GM10266 (cell line): ENCODE results near the gene CRYBB2.
"Not testable (repeated sequence)": the region's sequence is repeated elsewhere in the genome, so short reads cannot be mapped to it uniquely, and the experiment has no call there.

ENCODE experiments used
- DNase-seq: peaks from one replicate; pipeline ENCODE4 v3.0.0; 2012; ENCODE audit errors: extremely low spot score
- TF ChIP-seq, protein P1 (sequence below): IDR thresholded peaks from 2 replicates; pipeline ENCODE4 v1.5.1; 2012; ENCODE audit warnings: mild to moderate bottlenecking, low read depth; ENCODE audit not compliant: control insufficient read depth, insufficient read depth; ENCODE audit errors: missing control alignments

Gene CRYBB2

GRCh38 chr22:25177226-25177625, 42.2 kb upstream of the CRYBB2 start:
- DNase-seq = no peak
- TF ChIP-seq, protein P1, sequence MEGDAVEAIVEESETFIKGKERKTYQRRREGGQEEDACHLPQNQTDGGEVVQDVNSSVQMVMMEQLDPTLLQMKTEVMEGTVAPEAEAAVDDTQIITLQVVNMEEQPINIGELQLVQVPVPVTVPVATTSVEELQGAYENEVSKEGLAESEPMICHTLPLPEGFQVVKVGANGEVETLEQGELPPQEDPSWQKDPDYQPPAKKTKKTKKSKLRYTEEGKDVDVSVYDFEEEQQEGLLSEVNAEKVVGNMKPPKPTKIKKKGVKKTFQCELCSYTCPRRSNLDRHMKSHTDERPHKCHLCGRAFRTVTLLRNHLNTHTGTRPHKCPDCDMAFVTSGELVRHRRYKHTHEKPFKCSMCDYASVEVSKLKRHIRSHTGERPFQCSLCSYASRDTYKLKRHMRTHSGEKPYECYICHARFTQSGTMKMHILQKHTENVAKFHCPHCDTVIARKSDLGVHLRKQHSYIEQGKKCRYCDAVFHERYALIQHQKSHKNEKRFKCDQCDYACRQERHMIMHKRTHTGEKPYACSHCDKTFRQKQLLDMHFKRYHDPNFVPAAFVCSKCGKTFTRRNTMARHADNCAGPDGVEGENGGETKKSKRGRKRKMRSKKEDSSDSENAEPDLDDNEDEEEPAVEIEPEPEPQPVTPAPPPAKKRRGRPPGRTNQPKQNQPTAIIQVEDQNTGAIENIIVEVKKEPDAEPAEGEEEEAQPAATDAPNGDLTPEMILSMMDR = no peak

DNA sequence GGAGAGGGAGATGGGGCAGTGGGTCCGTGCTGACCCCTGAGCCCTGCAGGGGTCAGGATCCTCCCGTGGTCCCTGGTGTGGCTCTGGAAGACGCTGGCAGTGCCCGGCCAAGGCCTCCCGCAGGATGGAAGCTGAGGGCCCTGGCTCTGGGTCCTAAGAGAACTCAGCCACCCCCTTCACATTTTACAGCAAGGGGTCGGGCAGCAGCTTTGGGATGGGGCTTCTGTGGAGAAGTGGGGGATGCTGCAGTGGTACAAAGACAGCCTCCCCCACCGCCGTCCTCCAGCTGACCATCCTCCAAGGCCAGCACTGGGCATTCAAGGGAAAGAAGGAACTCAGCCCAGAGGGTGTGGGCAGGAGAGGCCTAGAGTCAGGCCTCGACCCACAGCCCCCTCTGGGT, 41.5 kb upstream of the CRYBB2 start:
- no peak for DNase-seq
- TF ChIP-seq, protein P1 = no peak

DNA sequence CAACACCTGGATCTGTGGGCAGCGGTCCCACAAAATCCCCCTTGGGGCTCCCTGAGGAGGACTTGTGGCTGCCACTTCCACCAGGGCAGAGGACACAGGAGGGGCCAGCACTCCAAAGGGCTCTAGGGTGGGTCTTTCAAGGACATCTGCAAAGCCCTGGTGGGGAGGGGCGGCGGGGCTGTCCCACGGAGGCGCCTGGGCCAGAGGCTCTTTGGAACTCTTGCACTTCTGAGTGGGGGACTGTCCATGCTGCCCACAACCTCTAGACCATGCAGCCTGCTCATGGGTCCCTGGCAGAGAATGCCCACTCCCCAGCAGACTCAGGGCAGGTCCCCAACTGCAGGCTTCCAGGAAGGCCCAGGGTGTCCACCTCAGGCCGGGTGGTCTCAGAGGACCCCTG, 41.1 kb upstream of the CRYBB2 start:
- not testable (repeated sequence) for DNase-seq

DNA sequence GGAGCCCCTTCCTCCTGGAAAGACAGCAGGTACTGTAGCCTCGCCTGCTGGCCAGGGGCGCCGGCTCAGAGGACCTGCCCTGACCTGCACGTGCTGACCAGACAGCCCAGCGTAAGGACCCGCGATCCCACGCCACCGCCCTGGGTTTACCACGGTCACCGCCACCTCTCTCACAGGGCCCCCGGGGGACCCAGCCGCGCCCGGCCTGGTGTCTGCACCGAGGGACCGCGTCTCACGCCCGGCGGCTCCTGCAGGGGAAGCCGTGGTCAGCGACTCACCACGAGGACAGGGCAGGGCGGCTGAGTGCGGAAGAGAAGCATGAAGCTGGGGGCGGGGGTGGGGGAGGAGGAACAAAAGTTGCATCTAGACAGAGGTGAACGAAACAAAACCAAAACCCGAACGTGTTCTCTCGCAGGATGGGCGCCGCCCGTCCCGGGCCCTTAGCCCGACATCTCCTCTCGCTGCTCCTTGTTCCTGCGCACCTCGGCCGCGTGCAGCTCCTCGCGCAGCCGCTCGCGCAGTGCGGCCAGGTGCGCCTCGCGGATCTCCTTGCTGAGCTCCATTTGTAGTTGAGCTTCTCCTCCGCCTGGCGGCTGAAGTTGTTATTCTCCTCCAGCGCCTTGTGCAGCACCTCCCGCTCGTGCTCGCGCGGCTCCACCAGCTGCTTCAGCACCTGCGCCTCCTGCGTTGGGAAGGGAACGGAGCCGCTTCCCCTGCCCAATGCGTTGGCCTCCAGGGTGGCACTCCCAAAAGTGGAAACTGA, 40.4 kb upstream of the CRYBB2 start:
- DNase-seq = not testable (repeated sequence)

DNA sequence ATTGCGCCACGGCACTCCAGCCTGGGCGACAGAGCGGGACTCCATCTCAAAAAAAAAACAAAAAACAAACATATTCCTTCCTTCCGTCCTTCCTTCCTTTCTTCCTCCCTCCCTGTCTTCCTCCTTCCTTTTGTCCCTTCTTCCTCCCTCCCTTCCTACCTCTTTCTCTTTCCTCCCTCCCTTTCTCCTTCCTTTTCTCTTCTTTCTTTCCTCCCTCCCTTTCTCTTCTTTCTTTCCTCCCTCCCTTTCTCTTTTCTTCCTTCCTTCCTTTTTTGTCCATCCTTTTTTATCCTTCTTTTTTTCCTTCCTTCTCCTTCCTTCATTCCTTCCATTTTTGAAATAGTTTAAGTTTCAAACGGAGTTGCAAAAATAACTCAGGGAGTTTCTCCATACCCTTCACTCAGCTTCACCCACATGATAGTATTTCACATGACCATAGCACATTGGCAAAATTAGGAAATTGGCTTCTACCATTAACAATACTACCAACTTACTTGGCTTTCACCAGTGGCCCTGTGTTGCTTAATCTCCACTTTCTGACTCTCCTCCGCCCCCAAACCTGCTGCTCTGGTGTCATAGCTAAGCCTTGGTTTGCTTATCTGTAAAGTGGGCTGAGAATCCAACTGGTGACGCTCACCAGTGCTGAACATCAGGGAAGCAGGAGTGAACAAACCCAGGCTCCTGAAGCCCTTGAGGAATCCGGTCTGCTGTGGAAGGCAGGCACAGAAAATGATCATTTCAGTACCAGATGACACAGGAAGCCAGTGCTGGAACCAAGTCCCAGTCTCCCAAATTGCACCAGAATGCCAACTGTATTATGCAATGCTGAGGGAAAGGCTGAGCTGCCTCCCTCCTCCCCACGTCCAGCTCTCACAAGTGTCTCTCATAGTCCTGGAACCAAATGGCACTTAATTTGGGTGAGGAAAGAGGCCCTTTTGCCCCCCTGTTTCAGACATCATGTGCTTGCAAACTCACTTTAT, 37.0 kb upstream of the CRYBB2 start:
- DNase-seq = no peak
- TF ChIP-seq, protein P1 = no peak

- TF ChIP-seq, protein P1 = no peak
- no peak for DNase-seq
These were observed 35.4 kb upstream of the CRYBB2 start for GRCh38 chr22:25183949-25184619.

GRCh38 chr22:25186140-25186539, 33.3 kb upstream of the CRYBB2 start:
- TF ChIP-seq, protein P1 = no peak
- no peak for DNase-seq
